Activated CD8-positive, alpha-beta T cell treated with anti-CD3 and anti-CD28 coated beads, Interleukin-2, amount 10 ng/mL, durations not matched to agents 7 days and 5 days (primary cell): Measurements from ENCODE around the gene SV2A. TPM values are rescaled to one million over a fixed set of nuclear protein-coding genes. Genes with fewer than 3 reads are reported as not detected.
"Not testable (repeated sequence)": the region's sequence is repeated elsewhere in the genome, so short reads cannot be mapped to it uniquely, and the experiment has no call there.

Experiments
- ATAC-seq: fragments of 150-1000 bp; cut with Tn5 transposase; one replicate; pipeline ENCODE4 v1.10.0; 2021; ENCODE audit warnings: moderate library complexity
- CTCF ChIA-PET: fragments of 350-600 bp; sonication (Branson Sonifier 250); formaldehyde crosslinking; loops from one replicate; lab custom pipeline; 2021; ENCODE audit warnings: antibody characterized with exemption; lab: Charles Lee
- POLR2A ChIA-PET: fragments of 350-600 bp; sonication (Branson Sonifier 250); formaldehyde crosslinking; loops from one replicate; lab custom pipeline; 2021; ENCODE audit warnings: antibody characterized with exemption; lab: Charles Lee
- DNase-seq: peaks from one replicate; pipeline ENCODE4 v3.0.0-alpha.2; 2020
- H3K27ac Mint-ChIP-seq: one replicate; pipeline ENCODE4 v1.8.0; 2021; ENCODE audit warnings: mild to moderate bottlenecking, mixed read lengths
- H3K27me3 Mint-ChIP-seq: one replicate; pipeline ENCODE4 v1.8.0; 2021; ENCODE audit warnings: low read depth, mixed read lengths
- H3K36me3 Mint-ChIP-seq: one replicate; pipeline ENCODE4 v1.8.0; 2021; ENCODE audit warnings: low read depth, mixed read lengths
- H3K4me1 Mint-ChIP-seq: one replicate; pipeline ENCODE4 v1.8.0; 2021; ENCODE audit warnings: low read depth, mixed read lengths
- H3K4me3 Mint-ChIP-seq: one replicate; pipeline ENCODE4 v1.8.0; 2021; ENCODE audit warnings: mild to moderate bottlenecking, mixed read lengths
- H3K9me3 Mint-ChIP-seq: one replicate; pipeline ENCODE4 v1.8.0; 2022; ENCODE audit warnings: mixed read lengths; ENCODE audit not compliant: insufficient read depth
- total RNA-seq, 2 experiments: library from RNA; stranded (reverse); gene quantifications; one replicate each; pipeline ENCODE4 v1.2.3, GENCODE V29; 2021

The SV2A gene, protein sequence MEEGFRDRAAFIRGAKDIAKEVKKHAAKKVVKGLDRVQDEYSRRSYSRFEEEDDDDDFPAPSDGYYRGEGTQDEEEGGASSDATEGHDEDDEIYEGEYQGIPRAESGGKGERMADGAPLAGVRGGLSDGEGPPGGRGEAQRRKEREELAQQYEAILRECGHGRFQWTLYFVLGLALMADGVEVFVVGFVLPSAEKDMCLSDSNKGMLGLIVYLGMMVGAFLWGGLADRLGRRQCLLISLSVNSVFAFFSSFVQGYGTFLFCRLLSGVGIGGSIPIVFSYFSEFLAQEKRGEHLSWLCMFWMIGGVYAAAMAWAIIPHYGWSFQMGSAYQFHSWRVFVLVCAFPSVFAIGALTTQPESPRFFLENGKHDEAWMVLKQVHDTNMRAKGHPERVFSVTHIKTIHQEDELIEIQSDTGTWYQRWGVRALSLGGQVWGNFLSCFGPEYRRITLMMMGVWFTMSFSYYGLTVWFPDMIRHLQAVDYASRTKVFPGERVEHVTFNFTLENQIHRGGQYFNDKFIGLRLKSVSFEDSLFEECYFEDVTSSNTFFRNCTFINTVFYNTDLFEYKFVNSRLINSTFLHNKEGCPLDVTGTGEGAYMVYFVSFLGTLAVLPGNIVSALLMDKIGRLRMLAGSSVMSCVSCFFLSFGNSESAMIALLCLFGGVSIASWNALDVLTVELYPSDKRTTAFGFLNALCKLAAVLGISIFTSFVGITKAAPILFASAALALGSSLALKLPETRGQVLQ
- 10 to 100 TPM; 25.4 TPM for total RNA-seq

DNA sequence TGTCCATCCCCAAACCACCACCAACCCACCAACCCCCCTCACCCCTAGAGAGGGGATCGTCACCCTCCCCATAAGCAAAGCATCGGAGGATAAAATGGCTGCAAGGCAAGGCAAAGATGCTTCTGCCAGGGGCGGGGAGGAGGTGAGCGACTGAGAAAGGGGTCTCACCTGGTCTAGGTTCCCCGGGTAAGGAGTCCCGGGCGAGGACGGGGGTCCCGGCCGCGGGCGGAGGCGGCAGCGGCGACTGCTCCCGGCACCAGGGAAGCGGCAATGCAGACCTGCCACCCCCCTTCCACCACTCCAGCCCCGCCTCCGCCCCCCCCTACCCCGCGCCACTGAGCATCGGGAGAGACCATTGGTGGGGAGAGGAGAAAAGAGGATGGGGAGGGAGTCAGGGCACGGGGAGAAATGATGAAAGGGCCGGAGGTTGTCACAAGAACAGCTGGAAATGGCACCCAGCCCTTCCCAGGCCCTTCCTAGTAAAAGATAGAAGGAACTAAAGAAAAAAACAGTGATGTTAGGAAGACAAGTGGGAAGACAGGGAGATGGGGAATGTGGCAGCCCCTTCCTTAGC lies at the start of gene SV2A:
TSS of gene SV2A (minus strand) at position 274 of the 574 bp plus-strand sequence. CDS start 4,004 bp downstream, outside the sequence.
- H3K27ac Mint-ChIP-seq = peak within 1 kb of the TSS; percentile 67
- peak within 1 kb of the TSS; percentile 89 for H3K4me3 Mint-ChIP-seq
- DNase-seq = peak; percentile 59
- no peaks in the 10 kb centered on the region for H3K9me3 Mint-ChIP-seq
- ChIA-PET POLR2A (interaction anchor here (0.6 to 4.7 kb wide), 2 partner anchors 10 to 30 kb away, joined by 4 to 52 read pairs; partner anchors contain the start of gene SF3B4), CTCF (interaction anchor here (1.1 kb wide), 1 partner anchor 269 kb away, joined by 3 read pairs; no protein-coding TSS in a partner anchor)
- ATAC-seq = peak; percentile 70
- H3K36me3 Mint-ChIP-seq = peaks cover 22% of the 10 kb centered on the region
- no peaks in the 10 kb centered on the region for H3K27me3 Mint-ChIP-seq
- peaks cover 56% of the 10 kb centered on the region for H3K4me1 Mint-ChIP-seq

DNA sequence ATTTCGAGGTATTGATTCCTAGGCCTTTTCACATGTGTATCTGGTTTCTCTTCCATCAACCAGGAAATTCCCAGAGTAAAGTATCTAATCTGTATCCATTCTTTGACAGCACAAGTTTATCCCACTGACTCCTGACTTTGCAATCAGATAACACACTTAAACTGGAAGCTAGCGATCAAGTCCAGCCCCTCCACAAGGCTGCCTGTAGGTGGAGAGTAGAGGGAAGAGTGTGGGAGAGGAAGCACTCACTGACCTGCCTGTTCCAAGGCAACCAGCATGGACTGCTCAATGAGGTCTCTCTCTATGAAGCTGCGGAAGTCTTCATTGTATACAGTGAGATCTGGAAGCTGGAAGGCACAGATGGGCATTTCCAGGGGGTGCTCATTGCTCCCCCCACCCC lies 49.4 kb upstream of the SV2A start:
- ChIA-PET CTCF (interaction anchor here (0.9 to 1.3 kb wide), 3 partner anchors 44 to 220 kb away, joined by 3 to 4 read pairs (median 4); partner anchors contain the start of gene OTUD7B), POLR2A (no interaction called here)
- Mint-ChIP-seq H3K27ac (no peak overlapping the region), H3K36me3 (peaks cover 27% of the 10 kb centered on the region), H3K9me3 (no peaks in the 10 kb centered on the region), H3K27me3 (no peaks in the 10 kb centered on the region), H3K4me1 (peaks cover 11% of the 10 kb centered on the region), H3K4me3 (no peak overlapping the region)
- ATAC-seq = no peak
- DNase-seq = no peak

DNA sequence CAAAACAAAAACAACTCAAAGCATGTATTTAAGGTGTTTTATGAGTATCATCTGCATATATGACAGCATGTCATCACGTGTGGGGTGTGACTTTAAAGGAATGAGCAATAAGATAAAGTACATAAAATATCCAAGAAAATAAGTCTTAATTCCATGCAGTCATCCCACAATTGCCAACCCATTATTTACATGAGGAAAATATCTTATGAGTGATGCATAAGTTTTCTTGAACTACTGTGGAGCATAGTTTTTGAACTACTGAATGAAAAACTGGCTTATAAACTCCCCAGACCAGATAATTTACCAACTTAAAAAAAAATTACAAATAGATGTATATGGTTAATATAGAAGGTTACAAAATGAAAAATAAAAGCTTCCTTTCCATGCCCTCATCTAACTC lies 48.8 kb upstream of the SV2A start:
- DNase-seq (no peak), ATAC-seq (no peak)
- CTCF ChIA-PET = interaction anchor here (0.9 to 1.3 kb wide), 3 partner anchors 44 to 221 kb away, joined by 3 to 4 read pairs (median 4); partner anchors contain the start of gene OTUD7B

DNA sequence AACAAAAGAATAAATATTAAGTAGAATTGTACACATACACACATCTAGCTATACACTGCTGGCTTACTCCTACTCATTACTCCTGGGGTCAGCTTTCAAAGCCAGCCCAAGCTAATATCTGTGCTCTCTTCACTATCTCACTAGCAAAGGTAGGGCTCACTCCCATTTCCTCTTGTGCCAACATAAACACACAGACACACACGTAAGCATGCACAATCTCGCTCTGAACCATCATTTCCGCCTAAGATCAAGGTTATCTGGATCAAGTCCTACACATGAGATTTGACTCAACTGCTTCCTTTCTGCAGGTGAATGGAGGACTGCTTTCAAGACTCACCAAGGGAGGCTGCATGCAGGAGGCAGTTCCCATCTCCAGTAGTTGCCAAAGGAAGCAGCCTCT lies 47.8 kb upstream of the SV2A start:
- no peak for ATAC-seq
- Mint-ChIP-seq H3K27me3 (no peaks in the 10 kb centered on the region), H3K9me3 (no peaks in the 10 kb centered on the region), H3K4me3 (no peak overlapping the region), H3K36me3 (peaks cover 28% of the 10 kb centered on the region), H3K4me1 (peaks cover 16% of the 10 kb centered on the region), H3K27ac (no peak overlapping the region)
- ChIA-PET CTCF (interaction anchor here (1.1 kb wide), 1 partner anchor 205 kb away, joined by 3 read pairs; no protein-coding TSS in a partner anchor), POLR2A (interaction anchor here (1.2 kb wide), 1 partner anchor 78 kb away, joined by 3 read pairs; a partner anchor contains a TSS)
- no peak for DNase-seq

More for the DNA sequence above, 48.8 kb upstream of the SV2A start:
- Mint-ChIP-seq H3K4me3 (no peak overlapping the region), H3K9me3 (no peaks in the 10 kb centered on the region), H3K27me3 (no peaks in the 10 kb centered on the region), H3K4me1 (peaks cover 16% of the 10 kb centered on the region), H3K36me3 (peaks cover 27% of the 10 kb centered on the region), H3K27ac (no peak overlapping the region)
- POLR2A ChIA-PET = no interaction called here

DNA sequence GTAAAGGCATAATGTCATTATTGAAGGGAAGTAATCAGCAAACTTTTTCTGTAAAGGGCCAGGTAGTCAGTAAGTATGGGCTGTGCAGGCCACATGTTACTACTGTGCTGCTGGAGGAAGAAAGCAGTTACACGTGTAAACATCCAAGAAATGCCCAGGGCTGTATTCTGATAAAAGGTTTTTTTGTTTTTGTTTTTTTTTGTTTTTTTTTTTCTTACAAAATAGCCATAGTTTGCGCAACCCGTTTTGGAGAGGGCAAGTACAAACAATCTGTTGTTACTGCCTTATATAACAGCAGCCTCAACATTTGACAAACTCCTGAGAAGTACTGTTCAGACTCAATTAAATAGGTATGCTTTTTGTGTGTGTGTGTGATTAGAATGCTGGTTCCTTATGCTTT lies 45.7 kb upstream of the SV2A start:
- POLR2A ChIA-PET = interaction anchor here (1.0 kb wide), 1 partner anchor 75 kb away, joined by 3 read pairs; no protein-coding TSS in a partner anchor
- Mint-ChIP-seq H3K4me3 (no peak overlapping the region), H3K27ac (no peak overlapping the region), H3K4me1 (peaks cover 16% of the 10 kb centered on the region), H3K36me3 (peaks cover 35% of the 10 kb centered on the region), H3K9me3 (no peaks in the 10 kb centered on the region), H3K27me3 (no peaks in the 10 kb centered on the region)
- no peak for DNase-seq
- CTCF ChIA-PET = interaction anchor here (1.0 to 3.0 kb wide), 6 partner anchors 9 to 225 kb away, joined by 3 to 35 read pairs (median 7); no protein-coding TSS in a partner anchor
- no peak for ATAC-seq

DNA sequence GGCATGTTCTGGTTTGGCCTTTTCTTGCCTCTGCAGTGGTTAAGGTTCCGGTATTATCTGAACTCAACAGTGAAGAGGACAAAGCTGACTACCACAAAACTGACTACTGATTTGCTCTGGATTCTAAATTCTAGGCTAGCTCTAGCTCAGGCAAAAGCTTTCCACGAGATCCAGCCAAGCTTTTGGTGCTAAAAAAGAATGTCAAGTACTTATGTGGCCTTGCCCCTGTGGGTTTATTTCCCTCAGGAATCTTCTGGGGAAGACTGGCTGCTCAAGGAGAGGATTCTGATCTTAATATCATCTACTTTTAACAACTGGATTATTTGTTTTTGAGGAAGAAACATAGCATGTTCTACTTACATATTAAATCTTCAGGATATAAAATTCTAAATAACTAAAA lies 45.1 kb upstream of the SV2A start:
- ATAC-seq (no peak), DNase-seq (no peak)
- ChIA-PET POLR2A (interaction anchor here (1.0 to 4.7 kb wide), 2 partner anchors 67 to 75 kb away, joined by 3 to 31 read pairs; a partner anchor contains a TSS), CTCF (interaction anchor here (0.7 to 3.1 kb wide), 52 partner anchors 8 to 257 kb away, joined by 3 to 35 read pairs (median 4); partner anchors contain the start of genes BOLA1, SF3B4 and VPS45)
- Mint-ChIP-seq H3K4me3 (no peak overlapping the region), H3K4me1 (peaks cover 16% of the 10 kb centered on the region), H3K27me3 (no peaks in the 10 kb centered on the region), H3K36me3 (peaks cover 36% of the 10 kb centered on the region), H3K27ac (peak overlapping the region; percentile 4), H3K9me3 (no peaks in the 10 kb centered on the region)

DNA sequence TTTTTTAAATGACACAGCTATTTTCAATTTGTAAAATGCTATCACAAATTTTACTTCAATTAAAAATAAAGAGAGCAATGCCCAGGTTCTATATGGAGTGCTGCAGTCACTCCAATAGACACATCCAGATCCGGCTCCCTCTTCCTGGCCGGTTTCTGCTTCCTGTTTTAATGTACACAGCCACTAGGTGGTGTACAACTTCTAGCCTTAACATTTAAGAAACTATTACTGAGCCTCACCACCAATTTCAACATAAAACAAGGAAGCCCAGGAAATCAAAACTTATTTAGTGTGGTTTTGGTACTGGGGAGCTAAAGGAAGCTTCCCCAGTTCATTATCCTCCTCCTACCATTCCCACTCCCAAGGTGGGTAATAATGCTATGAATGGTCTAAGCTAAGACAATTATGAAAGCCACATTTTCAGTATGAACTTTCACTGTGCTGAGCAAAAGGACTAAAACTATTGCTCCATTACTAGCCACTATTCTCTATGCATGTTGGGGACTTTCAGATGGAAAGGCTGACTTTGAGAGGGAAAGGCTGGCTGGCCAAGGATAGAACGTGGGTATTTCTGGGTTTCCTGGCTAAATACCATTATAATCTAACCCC lies 44.5 kb upstream of the SV2A start:
- Mint-ChIP-seq H3K4me3 (no peak overlapping the region), H3K9me3 (no peaks in the 10 kb centered on the region), H3K36me3 (peaks cover 40% of the 10 kb centered on the region), H3K4me1 (peaks cover 16% of the 10 kb centered on the region), H3K27ac (no peak overlapping the region), H3K27me3 (no peaks in the 10 kb centered on the region)
- peak; percentile 62 for DNase-seq
- CTCF ChIA-PET = interaction anchor here (0.6 to 3.1 kb wide), 57 partner anchors 9 to 258 kb away, joined by 3 to 35 read pairs (median 4); partner anchors contain the start of genes BOLA1, SF3B4 and VPS45
- POLR2A ChIA-PET = interaction anchor here (0.6 to 4.7 kb wide), 3 partner anchors 68 to 88 kb away, joined by 3 to 31 read pairs (median 3); a partner anchor contains a TSS
- peak; percentile 91 for ATAC-seq

GRCh38 chr1:149957548-149957947 lies 39.9 kb upstream of the SV2A start:
- H3K4me3 Mint-ChIP-seq, POLR2A ChIA-PET, H3K27me3 Mint-ChIP-seq, H3K9me3 Mint-ChIP-seq, DNase-seq, ATAC-seq, H3K27ac Mint-ChIP-seq, H3K4me1 Mint-ChIP-seq: not testable (repeated sequence)
- CTCF ChIA-PET = interaction anchor here (0.9 kb wide), 1 partner anchor 230 kb away, joined by 3 read pairs; no protein-coding TSS in a partner anchor
- H3K36me3 Mint-ChIP-seq = peaks cover 47% of the 10 kb centered on the region

DNA sequence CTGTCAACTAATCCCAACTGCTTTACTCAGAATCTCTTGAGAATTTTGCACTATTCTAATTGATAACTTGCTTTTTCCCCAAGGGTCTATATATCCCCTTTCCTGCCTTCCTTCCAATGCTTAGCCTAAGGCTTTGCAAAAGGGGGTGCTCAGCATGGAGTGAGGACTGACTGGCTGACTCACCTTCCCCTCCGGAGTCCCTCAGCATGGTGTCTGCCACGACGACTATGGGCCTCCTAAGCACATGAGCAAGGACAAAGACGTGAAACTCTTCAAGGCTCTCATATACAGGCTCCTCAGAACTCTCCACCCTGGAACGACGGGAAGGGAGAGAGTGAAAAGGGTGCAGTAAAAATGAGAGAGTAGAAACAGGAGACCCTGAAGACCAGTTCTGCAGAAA lies 32.3 kb upstream of the SV2A start:
- POLR2A ChIA-PET = interaction anchor here (0.8 to 3.9 kb wide), 3 partner anchors 28 to 220 kb away, joined by 3 to 13 read pairs (median 3); a partner anchor contains a TSS
- Mint-ChIP-seq H3K27ac (no peak overlapping the region), H3K4me1 (no peaks in the 10 kb centered on the region), H3K36me3 (peaks cover 31% of the 10 kb centered on the region), H3K4me3 (no peak overlapping the region), H3K9me3 (no peaks in the 10 kb centered on the region), H3K27me3 (no peaks in the 10 kb centered on the region)
- no peak for DNase-seq
- no peak for ATAC-seq
- CTCF ChIA-PET = interaction anchor here (1.1 to 1.3 kb wide), 2 partner anchors 12 to 238 kb away, joined by 3 read pairs; no protein-coding TSS in a partner anchor

GRCh38 chr1:149945206-149945605 lies 27.6 kb upstream of the SV2A start:
- DNase-seq (no peak), ATAC-seq (no peak)
- Mint-ChIP-seq H3K4me1 (peaks cover 15% of the 10 kb centered on the region), H3K4me3 (no peak overlapping the region), H3K36me3 (peaks cover 30% of the 10 kb centered on the region), H3K9me3 (no peaks in the 10 kb centered on the region), H3K27ac (no peak overlapping the region), H3K27me3 (no peaks in the 10 kb centered on the region)
- ChIA-PET POLR2A (interaction anchor here (0.6 to 1.4 kb wide), 2 partner anchors 58 to 128 kb away, joined by 3 to 5 read pairs; a partner anchor contains a TSS), CTCF (interaction anchor here (0.9 to 1.8 kb wide), 2 partner anchors 14 to 242 kb away, joined by 3 to 4 read pairs; no protein-coding TSS in a partner anchor)
